Keratinocyte (primary cell): ENCODE results near the gene FBXL17. TPM values are rescaled to one million over a fixed set of nuclear protein-coding genes. Genes with fewer than 3 reads are reported as not detected.

ENCODE experiments used
- DNase-seq: peaks from one replicate; pipeline ENCODE4 v3.0.0-alpha.2; 2011; ENCODE audit warnings: low read depth, missing footprints, low spot score
- FAIRE-seq: peaks from 2 replicates; lab custom pipeline; 2011; peaks lifted over from hg19 to GRCh38; lab: Jason Lieb, UNC
- H2AFZ ChIP-seq: 2 replicates; pipeline ENCODE4 v1.6.0; 2012; ENCODE audit warnings: low read length, control low read depth, inconsistent platforms; ENCODE audit not compliant: control insufficient read depth
- H3K27ac ChIP-seq: 2 replicates; pipeline ENCODE4 v1.5.1; 2011; ENCODE audit warnings: low read length; ENCODE audit not compliant: control insufficient read depth, insufficient read depth
- H3K27me3 ChIP-seq: 3 replicates; pipeline ENCODE4 v1.6.0; 2011; ENCODE audit warnings: low read length; ENCODE audit not compliant: control insufficient read depth, insufficient read depth; ENCODE audit errors: extremely low read depth
- H3K36me3 ChIP-seq, 2 experiments: 2 replicates in 1 of 2; 3 replicates in 1 of 2; pipeline ENCODE4 v1.5.1; 2011; ENCODE audit warnings: low read length in 2 of 2, mild to moderate bottlenecking in 1 of 2; ENCODE audit not compliant: control insufficient read depth in 2 of 2, insufficient read depth in 2 of 2; ENCODE audit errors: extremely low read depth in 1 of 2
- H3K4me1 ChIP-seq: 3 replicates; pipeline ENCODE4 v1.5.1; 2011; ENCODE audit warnings: low read length; ENCODE audit not compliant: control insufficient read depth, insufficient read depth; ENCODE audit errors: extremely low read depth
- H3K4me2 ChIP-seq: 3 replicates; pipeline ENCODE4 v1.6.0; 2011; ENCODE audit warnings: low read depth, low read length; ENCODE audit not compliant: control insufficient read depth, insufficient read depth; ENCODE audit errors: extremely low read depth
- H3K4me3 ChIP-seq, 3 experiments: fragments of 200-600 bp in 1 of 3; sonication (generic) in 1 of 3; 2 replicates in 2 of 3; 3 replicates in 1 of 3; pipeline ENCODE4 v1.5.1; 2011 to 2016; ENCODE audit warnings: low read length in 3 of 3, mild to moderate bottlenecking in 3 of 3, control low read depth in 2 of 3, inconsistent platforms in 1 of 3, low read depth in 1 of 3, mixed read lengths in 1 of 3, mixed run types in 1 of 3, moderate library complexity in 1 of 3; ENCODE audit not compliant: control insufficient read depth in 2 of 3, insufficient read depth in 2 of 3; ENCODE audit errors: extremely low read depth in 1 of 3
- H3K79me2 ChIP-seq: 2 replicates; pipeline ENCODE4 v1.6.0; 2012; ENCODE audit warnings: low read length; ENCODE audit not compliant: control insufficient read depth, insufficient read depth
- H3K9ac ChIP-seq: 3 replicates; pipeline ENCODE4 v1.6.0; 2011; ENCODE audit warnings: low read length; ENCODE audit not compliant: control insufficient read depth, insufficient read depth; ENCODE audit errors: extremely low read depth
- H3K9me1 ChIP-seq: 3 replicates; pipeline ENCODE4 v1.6.0; 2011; ENCODE audit warnings: low read length; ENCODE audit not compliant: control insufficient read depth, insufficient read depth; ENCODE audit errors: extremely low read depth
- H3K9me3 ChIP-seq: 2 replicates; pipeline ENCODE4 v1.5.1; 2012; ENCODE audit warnings: low read depth, low read length; ENCODE audit not compliant: control insufficient read depth
- H4K20me1 ChIP-seq: 3 replicates; pipeline ENCODE4 v1.6.0; 2011; ENCODE audit warnings: low read length; ENCODE audit not compliant: control insufficient read depth, insufficient read depth; ENCODE audit errors: extremely low read depth
- EZH2 ChIP-seq: IDR thresholded peaks from one replicate; pipeline ENCODE4 v1.6.1; 2012; ENCODE audit warnings: inconsistent platforms, mild to moderate bottlenecking, low read length, moderate library complexity
- dilution Hi-C: fragments of 300-500 bp; cut with MboI; formaldehyde crosslinking; loops from one replicate; pipeline ENCODE4 v1.7.0; 2020; ENCODE audit warnings: low sequenced_read_pairs; ENCODE audit not compliant: extremely low pct_ligation_motif_present
- polyA plus RNA-seq, 5 experiments: library from polyadenylated mRNA; depleted of rRNA in 3 of 5; stranded (reverse) in 3 of 5; stranded (forward) in 1 of 5; unstranded in 1 of 5; fragments of >200 nt; gene quantifications; 1 replicate in 1 of 5; 2 replicates in 3 of 5; 3 replicates in 1 of 5; pipeline versions ENCODE4 v1.2.1 to v1.2.3, GENCODE V29; 2011 to 2012; ENCODE audit warnings: missing spikeins in 2 of 5, low read depth in 1 of 5, low replicate concordance in 1 of 5
- TF ChIP-seq, protein P1 (sequence below), 3 experiments: IDR thresholded peaks in 1 of 3; conservative IDR thresholded peaks in 1 of 3; optimal IDR thresholded peaks in 1 of 3; 2 replicates in 2 of 3; 3 replicates in 1 of 3; pipeline versions ENCODE3 to v1.5.1; 2011; ENCODE audit warnings: low read length in 3 of 3, mild to moderate bottlenecking in 3 of 3, moderate library complexity in 2 of 3, control low read depth in 1 of 3, inconsistent platforms in 1 of 3; ENCODE audit not compliant: insufficient read depth in 2 of 3; ENCODE audit errors: extremely low read depth in 1 of 3

The FBXL17 gene
- polyA plus RNA-seq, 1 donor (not counting 4 experiments of a cell fraction or from before 2014, with no cell fraction given): 5.7 TPM

DNA sequence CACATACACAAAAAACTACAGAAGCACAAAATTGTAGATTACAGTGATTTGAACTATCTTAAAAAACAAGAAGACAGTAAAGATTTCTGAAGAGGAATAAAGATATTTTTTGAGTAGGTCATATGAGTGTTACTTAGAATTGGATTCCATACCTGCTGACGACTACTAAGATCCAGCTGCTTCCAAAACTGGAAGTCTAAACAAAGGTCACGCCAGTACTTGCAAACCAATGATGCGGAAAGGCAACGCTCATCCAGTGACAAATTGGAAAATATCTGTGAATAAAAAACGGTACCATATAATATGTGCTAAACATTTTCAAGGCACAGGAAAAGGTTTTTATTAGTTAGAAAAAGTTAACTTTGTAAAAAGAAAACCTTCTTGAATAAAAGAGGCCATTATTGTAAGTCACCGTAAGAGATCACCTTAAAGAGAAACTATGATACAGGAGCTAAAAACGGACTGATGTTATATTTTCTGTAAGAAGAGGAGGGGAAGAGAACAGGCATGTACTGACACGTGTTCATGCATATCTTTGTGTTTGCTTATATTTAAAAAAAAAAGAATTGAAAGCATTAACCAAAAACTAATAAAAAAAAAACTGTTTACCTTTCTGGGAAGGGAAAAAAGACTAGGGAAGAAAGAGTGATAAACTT, 14.1 kb downstream of the FBXL17 start:
- no peaks in the 10 kb centered on the region for H3K36me3 ChIP-seq
- H3K27ac ChIP-seq: no peak overlapping the region
- H3K27me3 ChIP-seq: no peaks in the 10 kb centered on the region
- DNase-seq: no peak
- peak overlapping the region; percentile 66 for H3K4me2 ChIP-seq
- H3K9ac ChIP-seq: no peak overlapping the region
- peaks cover 3% of the 10 kb centered on the region for H3K4me1 ChIP-seq
- peak overlapping the region; percentile 3 to 43 (median 29) for H3K4me3 ChIP-seq
- H3K9me1 ChIP-seq: no peaks in the 10 kb centered on the region
- no peak for FAIRE-seq
- TF ChIP-seq, protein P1, sequence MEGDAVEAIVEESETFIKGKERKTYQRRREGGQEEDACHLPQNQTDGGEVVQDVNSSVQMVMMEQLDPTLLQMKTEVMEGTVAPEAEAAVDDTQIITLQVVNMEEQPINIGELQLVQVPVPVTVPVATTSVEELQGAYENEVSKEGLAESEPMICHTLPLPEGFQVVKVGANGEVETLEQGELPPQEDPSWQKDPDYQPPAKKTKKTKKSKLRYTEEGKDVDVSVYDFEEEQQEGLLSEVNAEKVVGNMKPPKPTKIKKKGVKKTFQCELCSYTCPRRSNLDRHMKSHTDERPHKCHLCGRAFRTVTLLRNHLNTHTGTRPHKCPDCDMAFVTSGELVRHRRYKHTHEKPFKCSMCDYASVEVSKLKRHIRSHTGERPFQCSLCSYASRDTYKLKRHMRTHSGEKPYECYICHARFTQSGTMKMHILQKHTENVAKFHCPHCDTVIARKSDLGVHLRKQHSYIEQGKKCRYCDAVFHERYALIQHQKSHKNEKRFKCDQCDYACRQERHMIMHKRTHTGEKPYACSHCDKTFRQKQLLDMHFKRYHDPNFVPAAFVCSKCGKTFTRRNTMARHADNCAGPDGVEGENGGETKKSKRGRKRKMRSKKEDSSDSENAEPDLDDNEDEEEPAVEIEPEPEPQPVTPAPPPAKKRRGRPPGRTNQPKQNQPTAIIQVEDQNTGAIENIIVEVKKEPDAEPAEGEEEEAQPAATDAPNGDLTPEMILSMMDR (optimal IDR thresholded peaks at IDR 0.05 in 1 of 3, IDR thresholded peaks at IDR 0.05 in 1 of 3, conservative IDR thresholded peaks at IDR 0.05 in 1 of 3; ENCODE audit: extremely low read depth in 1 of 3, insufficient read depth in 2 of 3, low read length in 3 of 3): no peak
- no peak for TF ChIP-seq EZH2
- no peaks in the 10 kb centered on the region for H4K20me1 ChIP-seq
- no peaks in the 10 kb centered on the region for H3K79me2 ChIP-seq
- no peaks in the 10 kb centered on the region for H3K9me3 ChIP-seq
- dilution Hi-C loops: no loop called here
- peak overlapping the region; percentile 52 for H2AFZ ChIP-seq

DNA sequence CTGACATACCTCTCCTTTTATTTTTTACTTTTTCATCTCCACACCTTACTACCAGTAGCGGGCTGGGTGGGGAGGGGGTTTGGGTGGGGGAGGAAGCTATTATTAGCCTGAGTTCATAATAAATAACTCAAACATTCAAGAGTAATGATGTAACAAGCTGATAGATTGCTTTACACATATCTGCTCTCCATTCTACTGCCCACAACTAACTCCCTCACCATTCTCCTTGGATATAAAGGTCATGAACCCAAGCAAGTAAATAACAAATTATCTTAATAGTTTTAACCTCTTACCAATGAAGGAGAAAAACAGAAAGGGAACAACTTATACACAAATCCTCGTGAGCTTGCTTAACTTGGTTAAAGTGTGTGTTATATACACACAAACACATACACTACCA, 15.4 kb downstream of the FBXL17 start:
- no peaks in the 10 kb centered on the region for H4K20me1 ChIP-seq
- H3K9ac ChIP-seq: no peak overlapping the region
- H3K4me3 ChIP-seq: no peak overlapping the region
- FAIRE-seq (no peak), DNase-seq (no peak)
- H3K9me3 ChIP-seq: no peaks in the 10 kb centered on the region
- TF ChIP-seq, protein P1 (optimal IDR thresholded peaks at IDR 0.05 in 1 of 3, IDR thresholded peaks at IDR 0.05 in 1 of 3, conservative IDR thresholded peaks at IDR 0.05 in 1 of 3; ENCODE audit: extremely low read depth in 1 of 3, insufficient read depth in 2 of 3, low read length in 3 of 3): no peak
- TF ChIP-seq EZH2: no peak
- H3K4me2 ChIP-seq: no peak overlapping the region
- no peaks in the 10 kb centered on the region for H3K79me2 ChIP-seq
- no peaks in the 10 kb centered on the region for H3K9me1 ChIP-seq
- dilution Hi-C loops: no loop called here
- peaks cover 3% of the 10 kb centered on the region for H3K4me1 ChIP-seq
- no peak overlapping the region for H3K27ac ChIP-seq
- H3K36me3 ChIP-seq: no peaks in the 10 kb centered on the region
- H3K27me3 ChIP-seq: no peaks in the 10 kb centered on the region
- no peak overlapping the region for H2AFZ ChIP-seq
